Kidney (tissue), 14 donors: ENCODE measurements around the gene SAMD4A. TPM values are rescaled to one million over a fixed set of nuclear protein-coding genes. Genes with fewer than 3 reads are reported as not detected.

Experiments used
- DNase-seq, 5 donors: peaks; one replicate each; pipeline ENCODE4 v3.0.0-alpha.2; 2013 to 2020
- FAIRE-seq: peaks from 2 replicates; lab custom pipeline; 2012; peaks lifted over from hg19 to GRCh38; lab: Jason Lieb, UNC
- H3K27ac ChIP-seq, 2 donors: one replicate each; pipeline ENCODE4 v1.7.0; 2013; ENCODE audit warnings: low read depth in 2 of 2, low read length in 2 of 2, inconsistent platforms in 1 of 2
- H3K27me3 ChIP-seq: one replicate; pipeline ENCODE4 v1.7.1; 2013; ENCODE audit warnings: low read length, inconsistent platforms; ENCODE audit not compliant: control insufficient read depth, insufficient read depth
- H3K36me3 ChIP-seq, 3 donors: one replicate each; pipeline versions ENCODE4 v1.7.0 to v1.7.1; 2013; ENCODE audit warnings: low read length in 3 of 3, control low read depth in 1 of 3, inconsistent platforms in 1 of 3; ENCODE audit not compliant: insufficient read depth in 3 of 3, control insufficient read depth in 2 of 3
- H3K4me1 ChIP-seq, 3 donors: one replicate each; pipeline versions ENCODE4 v1.7.0 to v1.7.1; 2013; ENCODE audit warnings: low read length in 3 of 3, inconsistent platforms in 1 of 3, low read depth in 1 of 3; ENCODE audit not compliant: control insufficient read depth in 2 of 3, insufficient read depth in 2 of 3
- H3K4me3 ChIP-seq, 3 donors: one replicate each; pipeline versions ENCODE4 v1.7.0 to v1.8.1; 2013; ENCODE audit warnings: low read length in 3 of 3, control low read depth in 1 of 3, inconsistent platforms in 1 of 3
- H3K9ac ChIP-seq, 3 donors: one replicate each; pipeline versions ENCODE4 v1.7.0 to v1.7.1; 2013; ENCODE audit warnings: low read length in 3 of 3, control low read depth in 1 of 3, inconsistent platforms in 1 of 3
- H3K9me3 ChIP-seq, 3 donors: one replicate each; pipeline versions ENCODE4 v1.7.0 to v1.7.1; 2013; ENCODE audit warnings: low read length in 3 of 3, control low read depth in 1 of 3, inconsistent platforms in 1 of 3; ENCODE audit not compliant: control insufficient read depth in 2 of 3, insufficient read depth in 1 of 3
- intact Hi-C: fragments of 100-400 bp; cut with DNase I; formaldehyde crosslinking; loops from one replicate; pipeline ENCODE4 v1.11.1; 2022
- polyA plus RNA-seq: library from polyadenylated mRNA; stranded (reverse); fragments of 350-450 nt; fragmentation: Illumina TruSeq; extraction: RNeasy Lipid Tissue Mini Kit (QIAGEN cat#74804); gene quantifications from one replicate; pipeline ENCODE4 v1.2.3, GENCODE V29; 2014; ENCODE audit warnings: low read depth, low replicate concordance; ENCODE audit not compliant: insufficient read depth
- total RNA-seq: library from RNA; stranded (reverse); fragmentation: NEBNext Ultra II Directional; extraction: Animal tissue kit (Norgen Biotek cat#: 25700); gene quantifications from one replicate; pipeline ENCODE4 v1.2.1, GENCODE V29; 2021
- TF ChIP-seq, protein P1 (sequence below): IDR thresholded peaks from 3 replicates; pipeline ENCODE4 v1.5.1; 2012; ENCODE audit warnings: mild to moderate bottlenecking, moderate library complexity, borderline replicate concordance; ENCODE audit not compliant: insufficient read depth; ENCODE audit errors: extremely low read depth
- donor health status: control.
- donor health status: control.
- donor health status: control.
- donor health status: control.
- donor health status: control.
- donor health status: DM: yes; HTN: yes; CAD: no.
- donor health status: Normal renal cell carcinoma (clear cell type).

The SAMD4A gene
- total and polyA plus RNA-seq, 2 donors from 2014 or later, result 7.4 to 46.5 TPM

DNA sequence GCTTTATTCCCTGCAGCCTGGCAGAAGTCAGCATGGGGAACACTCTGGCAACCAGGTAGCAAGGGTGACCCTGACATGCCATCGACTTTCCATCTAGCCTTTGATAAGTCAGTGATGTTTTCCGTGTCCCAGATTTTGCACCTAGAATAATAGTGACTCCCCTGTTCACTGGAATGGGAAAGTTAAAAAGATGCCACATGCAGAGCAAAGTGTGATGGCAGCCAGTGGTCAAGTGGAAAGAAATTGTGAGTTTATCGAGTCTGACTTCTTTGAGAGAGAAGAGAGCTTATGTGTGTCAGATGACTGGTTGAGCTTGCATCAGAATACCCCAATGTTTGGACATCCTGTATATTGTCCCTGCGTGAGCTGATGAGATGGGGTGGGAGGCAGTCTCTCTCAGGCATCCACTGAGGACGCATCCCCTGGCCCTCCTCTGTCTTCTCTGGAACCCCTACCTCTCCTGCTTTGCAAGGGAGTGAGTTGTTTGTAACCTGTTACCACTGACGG, 187.2 kb downstream of the SAMD4A start:
- Histone ChIP-seq H3K4me1 (no peaks in the 10 kb centered on the region), H3K9me3 (no peaks in the 10 kb centered on the region), H3K9ac (no peak overlapping the region), H3K27ac (no peak overlapping the region), H3K4me3 (no peak overlapping the region), H3K27me3 (no peaks in the 10 kb centered on the region), H3K36me3 (peaks cover 0 to 6% (median 2%) of the 10 kb centered on the region in 3 donors)
- TF ChIP-seq, protein P1, sequence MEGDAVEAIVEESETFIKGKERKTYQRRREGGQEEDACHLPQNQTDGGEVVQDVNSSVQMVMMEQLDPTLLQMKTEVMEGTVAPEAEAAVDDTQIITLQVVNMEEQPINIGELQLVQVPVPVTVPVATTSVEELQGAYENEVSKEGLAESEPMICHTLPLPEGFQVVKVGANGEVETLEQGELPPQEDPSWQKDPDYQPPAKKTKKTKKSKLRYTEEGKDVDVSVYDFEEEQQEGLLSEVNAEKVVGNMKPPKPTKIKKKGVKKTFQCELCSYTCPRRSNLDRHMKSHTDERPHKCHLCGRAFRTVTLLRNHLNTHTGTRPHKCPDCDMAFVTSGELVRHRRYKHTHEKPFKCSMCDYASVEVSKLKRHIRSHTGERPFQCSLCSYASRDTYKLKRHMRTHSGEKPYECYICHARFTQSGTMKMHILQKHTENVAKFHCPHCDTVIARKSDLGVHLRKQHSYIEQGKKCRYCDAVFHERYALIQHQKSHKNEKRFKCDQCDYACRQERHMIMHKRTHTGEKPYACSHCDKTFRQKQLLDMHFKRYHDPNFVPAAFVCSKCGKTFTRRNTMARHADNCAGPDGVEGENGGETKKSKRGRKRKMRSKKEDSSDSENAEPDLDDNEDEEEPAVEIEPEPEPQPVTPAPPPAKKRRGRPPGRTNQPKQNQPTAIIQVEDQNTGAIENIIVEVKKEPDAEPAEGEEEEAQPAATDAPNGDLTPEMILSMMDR, result no peak
- intact Hi-C loops, result no loop called here
- DNase-seq (no peak), FAIRE-seq (no peak)

DNA sequence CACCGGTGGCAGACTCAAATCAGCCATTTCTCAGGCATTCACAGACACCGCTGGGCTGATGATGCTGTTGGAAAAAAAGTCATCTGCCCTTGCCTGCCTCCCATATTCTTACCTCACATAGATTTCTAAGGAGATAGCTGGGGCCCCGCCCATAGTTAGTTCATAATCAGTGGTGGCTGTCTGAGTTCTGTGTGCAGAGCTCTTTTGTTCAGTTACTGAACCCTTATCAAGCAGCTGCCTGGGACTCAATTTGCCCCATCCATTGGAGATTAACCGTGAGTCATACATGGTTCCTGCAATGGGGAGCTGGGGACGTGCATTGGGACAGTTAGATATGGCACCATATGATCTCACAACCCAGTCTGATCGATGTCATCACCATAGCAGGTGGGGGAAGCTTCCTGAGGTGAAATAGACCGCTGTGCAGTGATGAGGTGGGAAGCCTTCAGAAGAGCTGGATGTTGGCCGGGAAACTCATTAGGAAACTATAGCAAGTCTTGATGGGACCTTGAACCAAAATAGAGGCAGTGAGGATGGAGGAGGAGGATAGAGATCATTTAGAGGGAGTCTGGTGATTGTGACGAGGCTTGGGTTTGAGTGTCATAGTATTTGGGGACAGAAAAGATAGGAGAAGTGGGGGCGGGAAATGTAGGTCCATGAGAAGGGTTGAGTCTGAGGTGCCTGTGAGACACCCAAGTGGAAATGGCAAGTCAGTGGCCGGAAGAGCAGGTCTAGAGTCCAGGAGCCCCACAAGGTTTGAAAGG, 187.9 kb downstream of the SAMD4A start:
- DNase-seq (no peak), FAIRE-seq (no peak)
- no peak overlapping the region for H3K27ac ChIP-seq
- H3K4me1 ChIP-seq, result no peaks in the 10 kb centered on the region
- TF ChIP-seq, protein P1, result no peak
- H3K9me3 ChIP-seq, result no peaks in the 10 kb centered on the region
- peaks cover 0 to 6% (median 2%) of the 10 kb centered on the region in 3 donors for H3K36me3 ChIP-seq
- intact Hi-C loops, result no loop called here
- H3K27me3 ChIP-seq, result no peaks in the 10 kb centered on the region
- H3K9ac ChIP-seq, result no peak overlapping the region
- H3K4me3 ChIP-seq, result no peak overlapping the region

DNA sequence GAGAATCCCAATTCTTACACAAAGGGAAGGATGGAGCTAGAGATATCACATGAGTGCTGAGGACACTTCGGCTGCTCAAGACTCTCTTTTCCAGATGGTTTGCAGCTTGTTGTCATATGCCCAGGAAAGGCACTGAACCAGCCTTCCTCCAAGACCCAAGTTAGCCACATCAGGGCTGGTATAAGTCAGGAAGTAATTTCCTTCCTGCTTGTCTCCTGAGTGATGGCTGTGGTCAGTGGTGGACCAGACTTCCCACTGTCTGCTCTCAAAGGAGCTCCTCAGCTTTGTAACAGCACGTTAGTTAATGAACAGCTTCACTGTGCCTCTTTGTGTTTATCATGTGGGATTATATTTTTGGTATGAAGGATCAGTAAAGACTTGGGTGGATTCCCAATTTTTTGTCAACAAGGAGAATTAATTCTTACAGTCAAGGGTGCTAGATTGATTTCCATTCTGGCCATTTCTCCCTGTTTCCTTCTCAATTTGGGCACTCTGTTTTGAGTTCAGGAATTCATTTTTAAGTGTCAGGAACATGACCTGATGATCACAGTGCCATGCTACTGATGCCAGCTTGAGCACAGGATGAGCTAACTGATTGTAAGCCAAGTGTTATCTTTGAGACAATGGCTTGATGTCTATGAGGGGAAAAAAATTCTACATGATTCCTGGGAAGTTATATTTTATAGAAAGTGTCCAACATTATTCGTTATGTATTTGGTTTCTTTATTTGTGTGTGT, 189.9 kb downstream of the SAMD4A start:
- Histone ChIP-seq H3K9ac (no peak overlapping the region), H3K4me3 (no peak overlapping the region), H3K36me3 (peaks cover 0 to 6% (median under 1%) of the 10 kb centered on the region in 3 donors), H3K27me3 (no peaks in the 10 kb centered on the region), H3K27ac (no peak overlapping the region), H3K4me1 (no peaks in the 10 kb centered on the region), H3K9me3 (no peaks in the 10 kb centered on the region)
- no peak for DNase-seq
- TF ChIP-seq, protein P1, result no peak
- intact Hi-C loops, result no loop called here
- no peak for FAIRE-seq
